GM19023 (cell line): ENCODE measurements around the gene ID3.

Experiments used
- ATAC-seq: cut with Tn5 transposase; IDR thresholded peaks from one replicate; pipeline ENCODE4 v1.9.1; 2021; ENCODE audit warnings: mild to moderate bottlenecking, moderate library complexity; ENCODE audit not compliant: unreplicated experiment

Gene ID3

GRCh38 chr1:23528250-23528978 is 30.9 kb downstream of the ID3 start:
- ATAC-seq: peak; percentile 47

DNA sequence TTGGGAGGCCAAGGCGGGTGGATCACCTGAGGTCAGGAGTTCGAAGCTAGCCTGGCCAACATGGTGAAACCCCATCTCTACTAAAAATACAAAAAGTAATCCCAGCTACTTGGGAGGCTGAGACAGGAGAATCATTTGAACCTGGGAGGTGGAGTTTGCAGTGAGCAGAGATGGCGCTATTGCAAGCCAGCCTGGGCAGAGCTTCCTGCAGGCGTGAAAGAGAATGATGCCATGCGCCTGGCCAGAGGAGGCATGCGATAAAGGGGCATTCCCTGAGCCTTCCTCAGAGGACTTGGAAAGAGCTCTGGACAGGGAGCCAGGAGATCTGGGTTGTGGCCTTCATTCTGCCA is 31.4 kb downstream of the ID3 start:
- ATAC-seq: no peak

DNA sequence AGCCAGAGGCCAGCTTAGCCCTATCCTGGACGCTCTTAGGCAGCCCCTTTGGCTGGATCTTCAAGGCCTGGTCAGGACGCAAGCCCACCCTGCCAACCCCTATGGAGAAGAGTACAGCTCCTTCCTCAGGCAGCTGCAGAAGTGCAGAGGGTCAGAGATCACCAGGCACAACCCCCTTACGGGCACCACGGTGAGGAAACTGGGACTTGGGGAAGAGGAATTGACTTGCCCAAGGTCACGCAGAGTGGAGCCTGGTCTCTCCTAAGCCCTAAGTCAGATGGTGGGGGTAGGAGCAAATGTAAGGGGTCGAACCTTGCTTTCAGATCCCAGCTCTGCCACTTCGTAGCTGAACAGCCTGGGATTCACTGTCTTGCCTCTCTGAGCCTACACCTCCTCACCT is 31.9 kb downstream of the ID3 start:
- no peak for ATAC-seq

- no peak for ATAC-seq
These were observed 32.8 kb downstream of the ID3 start for GRCh38 chr1:23526329-23527041.

DNA sequence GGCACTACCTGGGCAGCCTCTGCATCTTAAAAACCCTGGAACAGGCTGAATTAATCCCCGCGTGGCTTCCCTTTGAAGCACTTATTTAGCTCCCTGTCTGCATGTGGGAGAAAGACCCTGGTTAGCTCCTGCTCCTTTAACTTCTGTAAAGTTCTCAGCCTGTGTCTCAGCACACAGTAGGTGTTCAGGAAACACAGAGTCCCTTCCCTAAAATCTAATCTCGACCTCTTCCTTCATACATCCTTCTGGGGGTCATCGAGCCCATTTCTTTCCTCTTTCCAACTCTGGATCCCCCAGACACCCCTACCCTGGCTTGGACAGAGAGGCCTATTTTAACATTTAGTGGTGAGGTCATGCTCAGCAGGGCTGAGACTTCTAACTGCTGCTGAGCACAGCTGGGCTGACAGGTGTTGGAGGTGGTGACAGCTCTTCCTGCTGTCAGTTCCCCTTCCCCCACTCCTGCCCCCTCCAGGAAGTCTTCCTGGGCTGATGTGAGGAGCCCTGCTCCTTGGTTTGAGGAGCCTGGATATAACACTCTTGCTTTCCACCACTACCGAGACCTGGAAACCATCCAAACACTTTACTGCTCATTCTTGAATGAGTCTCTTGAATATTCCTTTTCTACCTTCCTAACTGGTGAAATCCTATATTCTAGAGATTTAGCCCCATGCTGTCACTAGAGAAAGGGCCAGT is 33.6 kb downstream of the ID3 start:
- ATAC-seq: no peak

GRCh38 chr1:23524716-23525401 is 34.4 kb downstream of the ID3 start:
- ATAC-seq: no peak

GRCh38 chr1:23524163-23524562 is 35.1 kb downstream of the ID3 start:
- no peak for ATAC-seq

DNA sequence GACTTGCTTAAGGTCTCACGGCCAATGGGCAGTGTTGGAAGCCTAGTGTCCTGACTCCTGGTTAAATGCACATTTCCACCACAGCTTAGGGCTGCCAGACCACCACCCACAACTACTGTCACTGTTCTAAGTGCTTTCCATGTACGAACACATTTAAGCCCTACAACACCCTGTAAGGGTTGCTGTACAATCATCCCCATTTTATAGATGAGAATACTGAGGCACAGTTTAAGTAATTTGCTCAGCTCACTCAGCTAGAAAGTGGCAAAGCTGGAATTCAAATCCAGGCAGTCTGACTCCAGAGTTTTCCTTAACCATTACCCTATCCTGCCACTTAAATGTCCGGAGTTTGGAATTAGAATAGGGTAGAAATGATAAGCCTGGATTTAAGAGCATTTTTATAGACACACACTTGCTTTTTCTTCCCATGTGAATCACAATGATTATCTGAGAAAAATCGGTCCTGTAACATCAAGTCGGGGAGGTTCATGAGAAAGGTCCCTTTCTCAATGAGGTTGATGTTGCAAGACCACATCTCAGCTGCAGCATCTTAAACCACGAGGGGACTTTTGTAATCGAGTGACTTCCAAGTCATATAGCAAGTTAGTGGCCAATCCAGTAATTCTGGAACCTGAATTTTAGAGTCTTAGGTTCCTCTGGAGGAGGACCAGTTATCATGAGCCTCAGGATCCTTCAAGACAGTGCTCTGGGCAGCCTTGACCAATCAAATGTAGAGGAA is 36.9 kb downstream of the ID3 start:
- ATAC-seq: no peak

GRCh38 chr1:23521588-23521987 is 37.7 kb downstream of the ID3 start:
- ATAC-seq: no peak

DNA sequence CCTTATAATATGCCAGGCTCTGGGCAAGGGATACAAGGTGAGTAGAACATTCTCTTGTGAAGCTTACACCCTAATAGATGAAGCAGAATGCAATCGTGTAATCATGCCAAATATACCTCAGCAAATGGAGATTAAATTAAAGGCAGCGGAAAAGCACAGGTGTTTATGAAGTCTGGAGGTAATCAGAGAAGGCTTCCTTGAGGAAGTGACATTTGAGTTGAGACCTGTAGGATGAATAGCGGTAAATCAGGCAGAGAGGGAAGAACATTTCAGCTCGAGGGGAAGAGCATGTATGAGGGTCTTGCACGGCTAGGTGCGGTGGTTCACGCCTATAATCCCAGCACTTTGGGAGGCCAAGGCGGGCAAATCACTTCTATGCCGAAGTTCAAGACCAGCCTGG is 41.7 kb downstream of the ID3 start:
- ATAC-seq: no peak

DNA sequence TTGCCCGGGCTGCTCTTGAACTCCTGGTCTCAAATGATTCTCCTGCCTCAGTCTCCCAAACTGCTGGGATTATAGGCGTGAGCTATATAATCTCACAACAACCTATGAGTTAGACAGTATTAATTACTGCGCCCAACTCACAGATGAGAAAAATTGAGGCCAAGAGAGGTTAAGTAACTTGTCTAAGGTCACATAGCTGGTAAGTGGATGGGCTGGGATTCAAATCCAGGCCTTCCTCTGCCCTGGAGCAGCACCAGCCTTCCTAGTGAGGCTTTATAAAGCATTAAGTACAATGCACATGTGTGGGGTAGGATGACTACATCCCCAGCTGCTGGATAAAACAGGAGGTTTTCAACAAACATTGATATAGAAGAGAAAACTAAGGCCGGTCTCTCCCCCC is 43.4 kb downstream of the ID3 start:
- no peak for ATAC-seq

DNA sequence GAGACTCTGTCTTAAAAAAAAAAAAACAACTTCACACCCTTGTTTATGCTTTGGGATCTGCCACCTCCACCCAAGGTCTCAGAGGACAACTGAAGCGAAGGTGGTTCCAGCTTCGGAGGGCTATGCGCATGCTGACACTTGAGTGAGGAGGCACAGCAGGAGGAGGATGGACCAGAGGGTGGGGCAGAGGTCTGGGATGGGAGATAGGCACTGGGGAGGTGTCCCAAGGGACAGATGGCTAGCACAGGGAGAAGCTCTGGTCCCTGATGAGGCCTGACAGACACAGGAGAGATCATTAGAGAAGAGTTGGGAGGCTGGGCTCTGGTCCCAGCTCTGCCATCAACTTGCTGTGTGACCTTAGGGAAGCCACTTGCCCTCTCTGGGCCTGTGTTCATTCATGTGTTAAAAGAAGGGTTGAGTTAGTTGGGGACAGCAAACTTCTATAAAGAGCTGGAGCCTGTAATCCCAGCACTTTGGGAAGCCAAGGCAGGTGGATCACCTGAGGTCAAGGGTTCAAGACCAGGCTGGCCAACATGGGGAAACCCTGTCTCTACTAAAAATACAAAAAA is 45.1 kb downstream of the ID3 start:
- no peak for ATAC-seq

GRCh38 chr1:23509896-23510295 is 49.4 kb downstream of the ID3 start:
- ATAC-seq: no peak
